ENCODE results near the gene SOHLH1. TPM values are rescaled to one million over a fixed set of nuclear protein-coding genes. Genes with fewer than 3 reads are reported as not detected.

Gene SOHLH1
- total RNA-seq, 1 experiment from 2014 or later, result not detected

DNA sequence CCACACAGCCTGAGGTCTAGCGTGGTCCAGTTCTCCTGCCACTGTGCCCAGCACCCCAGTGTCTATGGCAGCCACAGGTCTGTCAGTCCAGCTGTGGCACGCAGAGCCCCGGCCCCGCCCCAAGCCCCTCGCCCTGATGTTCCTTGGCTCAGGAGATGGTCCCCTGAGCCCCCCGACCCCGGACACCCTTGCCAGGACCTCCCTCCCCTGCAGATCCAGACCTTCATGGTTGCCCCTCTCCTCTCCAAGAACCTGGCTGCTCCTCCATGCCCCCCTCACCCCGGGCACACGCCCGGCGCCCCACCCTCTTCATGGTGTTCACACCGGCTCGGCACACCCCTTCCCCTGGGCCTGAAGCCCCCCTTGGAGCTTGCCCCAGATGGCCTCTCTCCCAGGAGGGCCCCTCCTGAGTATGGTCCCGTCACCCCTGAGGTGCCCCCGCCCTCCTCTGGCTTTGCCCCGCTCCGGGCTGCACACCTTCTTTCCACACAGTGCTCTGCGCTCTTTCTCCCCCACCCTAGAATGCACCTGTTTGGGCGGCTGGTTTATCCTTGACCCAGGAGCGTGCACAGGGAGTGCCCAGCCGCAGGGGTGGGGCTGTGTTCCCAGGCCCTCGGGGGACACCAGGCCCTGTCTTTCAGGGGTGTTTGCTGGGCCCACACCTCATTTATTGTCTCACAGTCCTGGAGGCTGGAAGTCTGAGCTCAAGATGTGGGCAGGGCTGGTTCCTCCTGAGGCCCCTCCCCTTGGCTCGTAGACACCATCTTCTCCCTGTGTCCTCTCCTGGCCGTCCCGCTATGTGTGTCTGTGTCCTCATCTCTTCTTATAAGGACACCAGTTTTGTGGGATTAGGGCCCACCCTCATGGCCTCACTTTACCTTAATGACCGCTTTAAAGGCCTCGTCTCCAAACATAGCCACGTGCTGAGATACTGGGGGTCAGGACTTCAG is 40.3 kb upstream of the SOHLH1 start:
- H3K4me1 Mint-ChIP-seq, result no peaks in the 10 kb centered on the region
- ChIA-PET POLR2A (no interaction called here), CTCF (no interaction called here)
- peaks cover 5% of the 10 kb centered on the region for H3K27me3 Mint-ChIP-seq (ENCODE audit: low read depth)
- H3K9me3 Mint-ChIP-seq, result no peaks in the 10 kb centered on the region
- TF ChIP-seq, protein P1, sequence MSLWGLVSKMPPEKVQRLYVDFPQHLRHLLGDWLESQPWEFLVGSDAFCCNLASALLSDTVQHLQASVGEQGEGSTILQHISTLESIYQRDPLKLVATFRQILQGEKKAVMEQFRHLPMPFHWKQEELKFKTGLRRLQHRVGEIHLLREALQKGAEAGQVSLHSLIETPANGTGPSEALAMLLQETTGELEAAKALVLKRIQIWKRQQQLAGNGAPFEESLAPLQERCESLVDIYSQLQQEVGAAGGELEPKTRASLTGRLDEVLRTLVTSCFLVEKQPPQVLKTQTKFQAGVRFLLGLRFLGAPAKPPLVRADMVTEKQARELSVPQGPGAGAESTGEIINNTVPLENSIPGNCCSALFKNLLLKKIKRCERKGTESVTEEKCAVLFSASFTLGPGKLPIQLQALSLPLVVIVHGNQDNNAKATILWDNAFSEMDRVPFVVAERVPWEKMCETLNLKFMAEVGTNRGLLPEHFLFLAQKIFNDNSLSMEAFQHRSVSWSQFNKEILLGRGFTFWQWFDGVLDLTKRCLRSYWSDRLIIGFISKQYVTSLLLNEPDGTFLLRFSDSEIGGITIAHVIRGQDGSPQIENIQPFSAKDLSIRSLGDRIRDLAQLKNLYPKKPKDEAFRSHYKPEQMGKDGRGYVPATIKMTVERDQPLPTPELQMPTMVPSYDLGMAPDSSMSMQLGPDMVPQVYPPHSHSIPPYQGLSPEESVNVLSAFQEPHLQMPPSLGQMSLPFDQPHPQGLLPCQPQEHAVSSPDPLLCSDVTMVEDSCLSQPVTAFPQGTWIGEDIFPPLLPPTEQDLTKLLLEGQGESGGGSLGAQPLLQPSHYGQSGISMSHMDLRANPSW (CRISPR knock-in tag; conservative IDR thresholded peaks at IDR 0.05; ENCODE audit: low read depth), result no peak
- TF ChIP-seq, protein P2, sequence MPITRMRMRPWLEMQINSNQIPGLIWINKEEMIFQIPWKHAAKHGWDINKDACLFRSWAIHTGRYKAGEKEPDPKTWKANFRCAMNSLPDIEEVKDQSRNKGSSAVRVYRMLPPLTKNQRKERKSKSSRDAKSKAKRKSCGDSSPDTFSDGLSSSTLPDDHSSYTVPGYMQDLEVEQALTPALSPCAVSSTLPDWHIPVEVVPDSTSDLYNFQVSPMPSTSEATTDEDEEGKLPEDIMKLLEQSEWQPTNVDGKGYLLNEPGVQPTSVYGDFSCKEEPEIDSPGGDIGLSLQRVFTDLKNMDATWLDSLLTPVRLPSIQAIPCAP (CRISPR knock-in tag; IDR thresholded peaks at IDR 0.05), result no peak
- no peak for ATAC-seq
- no peak overlapping the region for H3K4me3 Mint-ChIP-seq
- no peak for DNase-seq (ENCODE audit: low spot score)
- no peaks in the 10 kb centered on the region for H3K36me3 Mint-ChIP-seq
- H3K27ac Mint-ChIP-seq, result no peak overlapping the region

DNA sequence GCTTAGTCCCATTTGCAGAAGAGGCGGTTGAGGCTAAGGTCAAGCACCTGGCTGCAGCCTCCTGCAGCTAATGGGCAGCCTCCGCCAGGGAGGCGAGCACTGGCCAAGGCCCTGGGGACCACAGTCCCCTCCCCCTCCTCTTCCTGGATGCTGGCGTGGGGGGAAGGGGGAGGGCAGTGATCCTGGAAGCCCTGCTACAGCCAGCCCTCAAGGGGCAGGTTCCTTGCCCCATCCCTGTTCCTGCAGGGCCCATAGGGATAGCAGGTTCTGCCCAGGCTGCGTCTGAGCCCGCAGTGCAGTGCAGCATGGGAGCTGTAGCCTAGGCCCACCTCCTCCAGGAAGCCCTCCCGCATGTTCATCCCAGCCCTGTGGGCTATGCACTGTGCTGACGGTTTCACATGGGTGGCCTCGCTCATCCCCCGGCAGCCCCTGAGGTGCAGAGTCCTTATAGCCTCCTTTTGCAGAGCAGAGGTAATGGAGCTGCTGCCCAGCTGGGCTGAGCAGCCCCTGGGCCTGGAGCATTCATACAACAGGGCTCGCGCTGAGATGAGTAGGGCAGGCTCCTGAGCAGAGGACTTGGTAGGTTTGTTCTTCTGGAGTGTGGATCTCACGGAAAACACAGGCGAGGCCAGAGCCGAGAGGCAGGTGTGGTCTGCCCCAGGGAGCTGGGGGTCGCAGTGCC is 38.7 kb upstream of the SOHLH1 start:
- H3K27me3 Mint-ChIP-seq (ENCODE audit: low read depth), result peaks cover 5% of the 10 kb centered on the region
- DNase-seq (ENCODE audit: low spot score), result no peak
- H3K27ac Mint-ChIP-seq, result no peak overlapping the region
- POLR2A ChIA-PET, result no interaction called here
- no peaks in the 10 kb centered on the region; the same call in 1 of the 2 replicates for H3K4me1 Mint-ChIP-seq
- TF ChIP-seq, protein P3, sequence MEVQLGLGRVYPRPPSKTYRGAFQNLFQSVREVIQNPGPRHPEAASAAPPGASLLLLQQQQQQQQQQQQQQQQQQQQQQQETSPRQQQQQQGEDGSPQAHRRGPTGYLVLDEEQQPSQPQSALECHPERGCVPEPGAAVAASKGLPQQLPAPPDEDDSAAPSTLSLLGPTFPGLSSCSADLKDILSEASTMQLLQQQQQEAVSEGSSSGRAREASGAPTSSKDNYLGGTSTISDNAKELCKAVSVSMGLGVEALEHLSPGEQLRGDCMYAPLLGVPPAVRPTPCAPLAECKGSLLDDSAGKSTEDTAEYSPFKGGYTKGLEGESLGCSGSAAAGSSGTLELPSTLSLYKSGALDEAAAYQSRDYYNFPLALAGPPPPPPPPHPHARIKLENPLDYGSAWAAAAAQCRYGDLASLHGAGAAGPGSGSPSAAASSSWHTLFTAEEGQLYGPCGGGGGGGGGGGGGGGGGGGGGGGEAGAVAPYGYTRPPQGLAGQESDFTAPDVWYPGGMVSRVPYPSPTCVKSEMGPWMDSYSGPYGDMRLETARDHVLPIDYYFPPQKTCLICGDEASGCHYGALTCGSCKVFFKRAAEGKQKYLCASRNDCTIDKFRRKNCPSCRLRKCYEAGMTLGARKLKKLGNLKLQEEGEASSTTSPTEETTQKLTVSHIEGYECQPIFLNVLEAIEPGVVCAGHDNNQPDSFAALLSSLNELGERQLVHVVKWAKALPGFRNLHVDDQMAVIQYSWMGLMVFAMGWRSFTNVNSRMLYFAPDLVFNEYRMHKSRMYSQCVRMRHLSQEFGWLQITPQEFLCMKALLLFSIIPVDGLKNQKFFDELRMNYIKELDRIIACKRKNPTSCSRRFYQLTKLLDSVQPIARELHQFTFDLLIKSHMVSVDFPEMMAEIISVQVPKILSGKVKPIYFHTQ (CRISPR knock-in tag; IDR thresholded peaks at IDR 0.05), result no peak
- no peak for TF ChIP-seq JAZF1 (CRISPR knock-in tag; IDR thresholded peaks at IDR 0.05)
- no peak overlapping the region for H3K4me3 Mint-ChIP-seq
- CTCF ChIA-PET, result interaction anchor here (0.8 to 1.4 kb wide), 2 partner anchors 59 to 135 kb away, joined by 3 read pairs; no protein-coding TSS in a partner anchor
- peaks cover 2% of the 10 kb centered on the region; the same call in 1 of the 2 replicates for H3K36me3 Mint-ChIP-seq
- ATAC-seq, result no peak
- no peaks in the 10 kb centered on the region for H3K9me3 Mint-ChIP-seq

DNA sequence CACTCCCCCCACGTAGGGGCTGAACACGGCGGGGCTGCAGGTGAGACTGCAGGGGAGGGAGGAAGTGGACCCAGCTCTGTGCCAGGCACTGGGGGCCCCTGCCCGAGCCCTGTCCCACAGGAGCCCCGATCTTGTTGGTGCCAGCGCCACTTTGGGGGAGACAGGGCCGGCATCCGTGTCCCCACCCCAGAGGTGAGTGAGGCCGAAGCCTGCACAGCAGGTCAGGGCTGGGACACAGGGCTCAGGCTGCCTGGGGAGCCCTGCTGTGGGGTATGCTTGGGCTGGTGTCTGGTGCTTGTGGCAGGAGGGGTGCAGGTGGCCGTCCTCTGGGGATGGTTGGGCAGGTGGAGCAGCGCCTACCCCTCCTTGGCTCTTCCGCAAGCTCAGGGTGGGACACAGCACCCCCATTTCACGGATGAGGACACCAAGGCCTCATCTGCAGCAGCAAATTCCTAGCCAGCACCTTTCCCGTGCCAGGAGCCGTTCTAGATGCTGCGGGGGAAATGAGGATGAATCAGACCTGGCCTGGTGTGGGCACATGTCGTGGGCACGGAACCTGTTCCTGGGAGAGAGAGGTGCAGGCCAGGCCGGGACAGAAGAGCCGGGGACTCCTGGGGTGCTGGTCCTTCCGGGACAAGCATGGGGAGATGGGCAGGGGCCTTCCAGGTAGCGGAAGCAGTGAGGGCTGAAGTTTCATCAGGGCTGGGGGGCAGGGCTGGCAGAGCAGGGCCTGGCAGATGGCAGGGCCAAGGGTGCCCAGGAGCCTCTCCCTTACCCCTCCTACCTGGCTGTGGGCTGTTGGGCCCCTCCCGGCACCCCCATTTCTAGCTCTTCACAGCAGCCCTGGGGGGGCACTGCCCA is 37.9 kb upstream of the SOHLH1 start:
- Mint-ChIP-seq H3K27ac (no peak overlapping the region), H3K4me3 (no peak overlapping the region), H3K4me1 (no peaks in the 10 kb centered on the region; the same call in 1 of the 2 replicates), H3K36me3 (peaks cover 9% of the 10 kb centered on the region), H3K27me3 (ENCODE audit: low read depth) (peaks cover 12% of the 10 kb centered on the region), H3K9me3 (peaks cover 7% of the 10 kb centered on the region)
- ChIA-PET CTCF (interaction anchor here (1.4 kb wide), 1 partner anchor 60 kb away, joined by 3 read pairs; no protein-coding TSS in a partner anchor), POLR2A (no interaction called here)
- ATAC-seq, result no peak
- no peak for DNase-seq (ENCODE audit: low spot score)
- TF ChIP-seq, protein P4, sequence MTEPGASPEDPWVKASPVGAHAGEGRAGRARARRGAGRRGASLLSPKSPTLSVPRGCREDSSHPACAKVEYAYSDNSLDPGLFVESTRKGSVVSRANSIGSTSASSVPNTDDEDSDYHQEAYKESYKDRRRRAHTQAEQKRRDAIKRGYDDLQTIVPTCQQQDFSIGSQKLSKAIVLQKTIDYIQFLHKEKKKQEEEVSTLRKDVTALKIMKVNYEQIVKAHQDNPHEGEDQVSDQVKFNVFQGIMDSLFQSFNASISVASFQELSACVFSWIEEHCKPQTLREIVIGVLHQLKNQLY (CRISPR knock-in tag; IDR thresholded peaks at IDR 0.05), result no peak
- TF ChIP-seq, protein P1 (CRISPR knock-in tag; conservative IDR thresholded peaks at IDR 0.05; ENCODE audit: low read depth), result no peak
- no peak for TF ChIP-seq NR1H2 (CRISPR knock-in tag; IDR thresholded peaks at IDR 0.05)
- TF ChIP-seq, protein P5, sequence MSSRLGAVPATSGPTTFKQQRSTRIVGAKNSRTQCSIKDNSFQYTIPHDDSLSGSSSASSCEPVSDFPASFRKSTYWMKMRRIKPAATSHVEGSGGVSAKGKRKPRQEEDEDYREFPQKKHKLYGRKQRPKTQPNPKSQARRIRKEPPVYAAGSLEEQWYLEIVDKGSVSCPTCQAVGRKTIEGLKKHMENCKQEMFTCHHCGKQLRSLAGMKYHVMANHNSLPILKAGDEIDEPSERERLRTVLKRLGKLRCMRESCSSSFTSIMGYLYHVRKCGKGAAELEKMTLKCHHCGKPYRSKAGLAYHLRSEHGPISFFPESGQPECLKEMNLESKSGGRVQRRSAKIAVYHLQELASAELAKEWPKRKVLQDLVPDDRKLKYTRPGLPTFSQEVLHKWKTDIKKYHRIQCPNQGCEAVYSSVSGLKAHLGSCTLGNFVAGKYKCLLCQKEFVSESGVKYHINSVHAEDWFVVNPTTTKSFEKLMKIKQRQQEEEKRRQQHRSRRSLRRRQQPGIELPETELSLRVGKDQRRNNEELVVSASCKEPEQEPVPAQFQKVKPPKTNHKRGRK (CRISPR knock-in tag; IDR thresholded peaks at IDR 0.05; ENCODE audit: borderline replicate concordance), result no peak
- no peak for TF ChIP-seq NFYB (CRISPR knock-in tag; conservative IDR thresholded peaks at IDR 0.05; ENCODE audit: low read depth)
- TF ChIP-seq, protein P6, sequence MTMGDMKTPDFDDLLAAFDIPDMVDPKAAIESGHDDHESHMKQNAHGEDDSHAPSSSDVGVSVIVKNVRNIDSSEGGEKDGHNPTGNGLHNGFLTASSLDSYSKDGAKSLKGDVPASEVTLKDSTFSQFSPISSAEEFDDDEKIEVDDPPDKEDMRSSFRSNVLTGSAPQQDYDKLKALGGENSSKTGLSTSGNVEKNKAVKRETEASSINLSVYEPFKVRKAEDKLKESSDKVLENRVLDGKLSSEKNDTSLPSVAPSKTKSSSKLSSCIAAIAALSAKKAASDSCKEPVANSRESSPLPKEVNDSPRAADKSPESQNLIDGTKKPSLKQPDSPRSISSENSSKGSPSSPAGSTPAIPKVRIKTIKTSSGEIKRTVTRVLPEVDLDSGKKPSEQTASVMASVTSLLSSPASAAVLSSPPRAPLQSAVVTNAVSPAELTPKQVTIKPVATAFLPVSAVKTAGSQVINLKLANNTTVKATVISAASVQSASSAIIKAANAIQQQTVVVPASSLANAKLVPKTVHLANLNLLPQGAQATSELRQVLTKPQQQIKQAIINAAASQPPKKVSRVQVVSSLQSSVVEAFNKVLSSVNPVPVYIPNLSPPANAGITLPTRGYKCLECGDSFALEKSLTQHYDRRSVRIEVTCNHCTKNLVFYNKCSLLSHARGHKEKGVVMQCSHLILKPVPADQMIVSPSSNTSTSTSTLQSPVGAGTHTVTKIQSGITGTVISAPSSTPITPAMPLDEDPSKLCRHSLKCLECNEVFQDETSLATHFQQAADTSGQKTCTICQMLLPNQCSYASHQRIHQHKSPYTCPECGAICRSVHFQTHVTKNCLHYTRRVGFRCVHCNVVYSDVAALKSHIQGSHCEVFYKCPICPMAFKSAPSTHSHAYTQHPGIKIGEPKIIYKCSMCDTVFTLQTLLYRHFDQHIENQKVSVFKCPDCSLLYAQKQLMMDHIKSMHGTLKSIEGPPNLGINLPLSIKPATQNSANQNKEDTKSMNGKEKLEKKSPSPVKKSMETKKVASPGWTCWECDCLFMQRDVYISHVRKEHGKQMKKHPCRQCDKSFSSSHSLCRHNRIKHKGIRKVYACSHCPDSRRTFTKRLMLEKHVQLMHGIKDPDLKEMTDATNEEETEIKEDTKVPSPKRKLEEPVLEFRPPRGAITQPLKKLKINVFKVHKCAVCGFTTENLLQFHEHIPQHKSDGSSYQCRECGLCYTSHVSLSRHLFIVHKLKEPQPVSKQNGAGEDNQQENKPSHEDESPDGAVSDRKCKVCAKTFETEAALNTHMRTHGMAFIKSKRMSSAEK (CRISPR knock-in tag; IDR thresholded peaks at IDR 0.05; ENCODE audit: borderline replicate concordance), result no peak

Data from WTC11 (cell line).